Mucosa of rectum (tissue), 2 donors: ENCODE results near the gene SSTR5.

Experiments
- H3K27ac ChIP-seq, 2 donors: one replicate each; pipeline ENCODE4 v1.7.0; 2013; ENCODE audit warnings: inconsistent platforms in 2 of 2, low read depth in 2 of 2, low read length in 2 of 2
- H3K27me3 ChIP-seq, 2 donors: one replicate each; pipeline ENCODE4 v1.7.0; 2013; ENCODE audit warnings: low read length in 2 of 2; ENCODE audit not compliant: control insufficient read depth in 2 of 2, insufficient read depth in 2 of 2
- H3K36me3 ChIP-seq, 2 donors: one replicate each; pipeline ENCODE4 v1.7.0; 2013; ENCODE audit warnings: low read length in 2 of 2; ENCODE audit not compliant: control insufficient read depth in 2 of 2, insufficient read depth in 2 of 2
- H3K4me1 ChIP-seq, 2 donors: one replicate each; pipeline ENCODE4 v1.7.0; 2013; ENCODE audit warnings: low read length in 2 of 2, mild to moderate bottlenecking in 1 of 2; ENCODE audit not compliant: control insufficient read depth in 2 of 2, insufficient read depth in 2 of 2
- H3K4me3 ChIP-seq, 2 donors: one replicate each; pipeline ENCODE4 v1.7.0; 2013; ENCODE audit warnings: low read length in 2 of 2
- H3K9ac ChIP-seq, 2 donors: one replicate each; pipeline ENCODE4 v1.7.0; 2013; ENCODE audit warnings: low read length in 2 of 2, low read depth in 1 of 2, mild to moderate bottlenecking in 1 of 2
- H3K9me3 ChIP-seq, 2 donors: one replicate each; pipeline ENCODE4 v1.7.0; 2013; ENCODE audit warnings: low read length in 2 of 2; ENCODE audit not compliant: control insufficient read depth in 2 of 2
- donor health status: healthy.
- donor health status: Normal muscosa, but diverticular disease.

Gene SSTR5

GRCh38 chr16:1127101-1127500, 54.6 kb downstream of the SSTR5 start:
- Histone ChIP-seq H3K27ac (no peak overlapping the region), H3K9me3 (no peaks in the 10 kb centered on the region), H3K9ac (no peak overlapping the region), H3K4me1 (no peaks in the 10 kb centered on the region), H3K36me3 (no peaks in the 10 kb centered on the region), H3K4me3 (no peak overlapping the region), H3K27me3 (no peaks in the 10 kb centered on the region)

- Histone ChIP-seq H3K9me3 (no peaks in the 10 kb centered on the region), H3K4me3 (no peak overlapping the region), H3K27me3 (no peaks in the 10 kb centered on the region), H3K27ac (no peak overlapping the region), H3K4me1 (no peaks in the 10 kb centered on the region), H3K9ac (no peak overlapping the region), H3K36me3 (no peaks in the 10 kb centered on the region)
These were observed 55.6 kb downstream of the SSTR5 start for GRCh38 chr16:1127971-1128715.

- Histone ChIP-seq H3K4me3 (no peak overlapping the region), H3K27me3 (peaks cover 0 to 8% of the 10 kb centered on the region in 2 donors)
These were observed 56.8 kb downstream of the SSTR5 start for GRCh38 chr16:1129106-1129960.

GRCh38 chr16:1130382-1130781, 57.8 kb downstream of the SSTR5 start:
- peaks cover 0 to 8% of the 10 kb centered on the region in 2 donors for H3K27me3 ChIP-seq

More at GRCh38 chr16:1129106-1129960, 56.8 kb downstream of the SSTR5 start:
- no peaks in the 10 kb centered on the region for H3K9me3 ChIP-seq
- H3K27ac ChIP-seq, result no peak overlapping the region
- no peak overlapping the region for H3K9ac ChIP-seq
- no peaks in the 10 kb centered on the region for H3K4me1 ChIP-seq
- no peaks in the 10 kb centered on the region for H3K36me3 ChIP-seq

More at GRCh38 chr16:1130382-1130781, 57.8 kb downstream of the SSTR5 start:
- Histone ChIP-seq H3K4me3 (no peak overlapping the region), H3K27ac (no peak overlapping the region), H3K36me3 (no peaks in the 10 kb centered on the region), H3K9ac (no peak overlapping the region), H3K9me3 (no peaks in the 10 kb centered on the region), H3K4me1 (no peaks in the 10 kb centered on the region)
